Hematopoietic multipotent progenitor cell treated with erythropoietin and hydrocortisone succinate and interleukin-3 and kit ligand, for 4 days (in vitro differentiated cells): ENCODE results near the gene ATPAF2.

Source experiments
- DNase-seq: peaks from one replicate; pipeline ENCODE4 v3.0.0-alpha.2; 2015

Gene ATPAF2

GRCh38 chr17:17985153-17985552 lies 53.8 kb downstream of the ATPAF2 start:
- DNase-seq, result no peak

DNA sequence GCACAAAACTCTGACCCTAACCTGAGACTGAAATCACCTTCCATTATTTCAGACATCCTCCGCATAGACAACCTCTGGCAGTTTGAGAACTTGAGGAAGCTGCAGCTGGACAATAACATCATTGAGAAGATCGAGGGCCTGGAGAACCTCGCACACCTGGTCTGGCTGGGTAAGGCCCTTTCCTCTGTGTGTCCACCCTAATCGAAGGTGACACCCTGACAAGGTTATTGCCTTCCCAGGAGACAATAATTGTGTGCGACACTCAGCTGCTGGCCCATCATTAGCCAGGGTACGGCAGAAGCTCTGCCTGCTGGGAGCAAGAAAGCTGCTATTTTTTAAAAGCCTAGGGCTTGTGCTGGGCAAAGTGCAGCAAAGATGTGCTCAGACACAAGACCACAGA lies 55.2 kb downstream of the ATPAF2 start:
- DNase-seq, result no peak

DNA sequence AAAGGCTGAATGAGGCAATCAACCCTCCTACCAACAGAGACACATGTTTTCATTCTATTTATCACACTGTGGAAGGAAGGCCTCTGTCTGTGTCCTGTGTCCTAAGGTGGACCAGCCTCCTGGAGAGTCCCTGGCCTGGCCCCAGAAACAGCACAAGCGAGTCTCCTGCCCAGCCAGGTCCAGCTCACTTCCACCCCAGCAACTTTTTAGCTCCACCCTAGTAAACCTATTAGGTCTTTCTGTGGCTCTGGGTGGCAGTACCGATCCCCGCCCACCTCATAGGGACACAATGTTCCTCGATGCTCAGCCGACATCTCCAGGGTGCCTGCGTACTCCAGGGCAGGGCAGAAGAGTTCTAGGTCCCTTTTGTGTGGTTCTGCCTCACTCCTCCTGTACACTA lies 55.6 kb downstream of the ATPAF2 start:
- DNase-seq, result no peak

- no peak for DNase-seq
Observed at GRCh38 chr17:17982801-17983200, 56.2 kb downstream of the ATPAF2 start.

DNA sequence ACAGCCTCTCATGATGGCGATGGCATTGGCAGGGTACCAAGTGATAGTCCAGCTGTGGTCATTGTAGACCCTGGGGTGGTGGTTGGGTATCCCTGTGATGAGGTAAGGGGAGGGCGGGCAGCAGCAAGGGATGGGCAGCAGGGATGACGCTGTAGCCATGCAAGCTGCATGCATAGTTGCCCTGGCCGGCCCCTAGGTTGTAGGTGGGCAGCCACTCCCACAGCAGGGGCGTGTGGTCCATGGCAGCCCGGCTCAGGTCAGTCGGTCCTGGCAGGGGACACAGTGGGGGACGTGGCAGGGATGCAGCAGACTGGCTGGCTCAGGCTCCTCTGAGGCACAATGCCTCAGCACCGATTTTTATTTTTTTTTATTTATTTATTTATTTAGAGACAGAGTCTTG lies 57.6 kb downstream of the ATPAF2 start:
- no peak for DNase-seq

DNA sequence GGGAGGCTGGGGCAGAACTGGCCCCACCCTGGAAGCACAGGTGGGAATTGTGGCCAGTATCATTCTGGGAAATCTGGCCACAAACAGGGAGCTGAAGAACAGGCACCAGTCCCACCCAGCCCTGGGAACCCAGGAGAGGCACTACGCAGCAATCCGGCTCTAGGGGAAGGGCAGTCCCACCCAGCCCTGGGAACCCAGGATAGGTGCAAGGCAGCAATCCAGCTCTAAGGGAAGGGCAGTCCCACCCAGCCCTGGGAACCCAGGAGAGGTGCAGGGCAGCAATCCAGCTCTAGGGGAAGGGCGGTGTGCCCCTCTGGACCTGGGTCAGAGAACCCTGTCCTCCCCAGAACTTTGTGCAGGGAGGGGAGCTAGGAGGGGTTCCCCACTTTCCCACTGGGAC lies 59.2 kb downstream of the ATPAF2 start:
- DNase-seq, result no peak

- peak; percentile 50 for DNase-seq
Observed at GRCh38 chr17:17978481-17979424, 60.2 kb downstream of the ATPAF2 start.

GRCh38 chr17:17976931-17977570 lies 61.9 kb downstream of the ATPAF2 start:
- DNase-seq, result no peak

DNA sequence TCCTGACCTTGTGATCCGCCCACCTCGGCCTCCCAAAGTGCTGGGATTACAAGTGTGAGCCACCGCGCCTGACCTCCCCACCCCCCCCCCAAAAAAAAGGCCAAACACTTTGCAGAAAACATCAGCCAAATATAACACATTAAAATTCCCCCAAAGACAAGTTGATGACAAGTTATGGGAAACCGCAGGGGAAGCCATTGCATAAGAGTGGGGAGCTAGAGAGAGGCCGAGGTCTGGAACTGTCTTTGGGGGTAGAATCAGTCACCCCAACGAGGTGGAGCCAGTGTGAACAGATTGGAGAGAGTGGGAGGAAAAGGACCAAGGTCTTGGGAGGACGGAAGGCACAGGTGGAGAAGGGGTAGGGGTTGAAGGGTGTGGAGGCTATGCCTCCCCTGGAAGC lies 63.5 kb downstream of the ATPAF2 start:
- peak; percentile 24 for DNase-seq

- DNase-seq, result no peak
Observed at GRCh38 chr17:17972952-17973254, 66.1 kb downstream of the ATPAF2 start.

- DNase-seq, result peak; percentile 100
Observed at GRCh38 chr17:17972126-17972951, 66.6 kb downstream of the ATPAF2 start, which contains the start of the genes DRC3 and TOM1L2. Gene DRC3, plus strand, starts transcription at chr17:17972862. Its CDS starts 4,737 bp downstream, at chr17:17977599. Gene TOM1L2, minus strand, starts transcription at chr17:17972400. Its CDS starts 87 bp downstream, at chr17:17972313.

DNA sequence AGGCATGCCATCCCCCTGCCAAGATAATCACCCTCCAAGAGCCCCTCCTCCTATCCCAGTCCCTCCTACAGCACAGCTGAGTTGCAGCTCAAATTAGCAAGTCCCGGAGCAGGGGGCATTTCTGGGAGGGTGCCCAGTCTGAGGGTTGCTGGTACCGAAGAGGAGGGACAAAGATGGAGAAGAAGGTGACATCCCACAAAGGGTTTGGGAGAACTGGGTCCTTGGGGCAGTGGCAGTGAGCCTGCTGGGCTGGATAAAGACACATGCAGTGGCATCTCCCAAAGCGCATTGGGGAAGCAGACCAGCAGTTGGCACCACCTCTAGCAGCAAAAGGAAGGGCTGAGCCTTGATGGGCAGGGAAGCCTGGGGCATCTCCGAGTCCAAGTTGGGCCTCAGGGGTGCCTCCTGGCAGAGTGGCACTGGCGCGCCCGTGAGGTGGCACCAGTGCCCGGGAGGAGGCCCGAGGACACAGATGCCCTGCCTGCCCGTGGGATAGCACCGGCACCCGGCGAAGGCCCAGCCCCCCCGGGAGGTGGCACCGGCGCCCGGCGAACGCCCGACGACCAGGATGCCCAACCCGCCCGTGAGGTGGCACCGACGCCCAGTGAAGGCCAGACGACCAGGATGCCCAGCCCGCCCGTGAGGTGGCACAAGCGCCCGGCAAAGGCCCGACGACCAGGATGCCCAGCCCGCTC lies 67.4 kb downstream of the ATPAF2 start:
- peak; percentile 32 for DNase-seq

DNA sequence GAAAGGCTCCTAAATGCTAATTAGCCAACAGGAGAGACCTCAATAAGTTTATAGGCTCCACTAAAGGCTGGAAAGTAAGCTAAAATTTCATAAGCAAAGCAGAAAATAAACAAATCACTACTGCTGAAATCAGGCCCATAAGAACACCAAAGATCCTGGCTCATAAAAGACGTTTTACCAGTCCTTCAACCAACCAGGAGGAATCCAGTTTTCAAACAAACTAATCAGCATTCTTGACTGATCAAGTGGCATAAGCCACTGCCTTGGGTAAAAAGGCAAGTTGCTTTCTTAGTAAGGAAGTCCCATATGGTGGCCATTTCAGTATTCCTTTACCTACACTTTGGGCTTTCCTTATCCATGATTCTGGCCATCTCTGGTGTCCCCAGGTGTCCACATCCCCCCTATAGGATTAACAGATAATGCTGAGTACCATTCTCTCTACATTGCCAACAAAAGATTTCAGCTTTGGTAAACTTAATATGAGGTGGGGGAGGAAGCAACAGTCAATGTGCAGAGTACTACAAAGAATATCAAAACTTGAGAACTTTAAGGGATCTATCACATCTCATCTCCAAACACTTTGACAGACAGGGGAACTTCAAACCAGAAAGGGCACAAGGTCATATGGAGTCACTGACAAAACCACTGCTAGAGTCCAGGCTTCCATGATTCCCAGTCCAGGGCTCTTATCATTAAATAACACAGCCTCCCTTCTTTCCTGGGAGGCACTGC lies 68.1 kb downstream of the ATPAF2 start:
- DNase-seq, result peak; percentile 40
